Measurements from ENCODE around the gene ALK.

GRCh38 chr2:29755233-29755632 is 166.2 kb downstream of the ALK start:
- TF ChIP-seq, protein P1, sequence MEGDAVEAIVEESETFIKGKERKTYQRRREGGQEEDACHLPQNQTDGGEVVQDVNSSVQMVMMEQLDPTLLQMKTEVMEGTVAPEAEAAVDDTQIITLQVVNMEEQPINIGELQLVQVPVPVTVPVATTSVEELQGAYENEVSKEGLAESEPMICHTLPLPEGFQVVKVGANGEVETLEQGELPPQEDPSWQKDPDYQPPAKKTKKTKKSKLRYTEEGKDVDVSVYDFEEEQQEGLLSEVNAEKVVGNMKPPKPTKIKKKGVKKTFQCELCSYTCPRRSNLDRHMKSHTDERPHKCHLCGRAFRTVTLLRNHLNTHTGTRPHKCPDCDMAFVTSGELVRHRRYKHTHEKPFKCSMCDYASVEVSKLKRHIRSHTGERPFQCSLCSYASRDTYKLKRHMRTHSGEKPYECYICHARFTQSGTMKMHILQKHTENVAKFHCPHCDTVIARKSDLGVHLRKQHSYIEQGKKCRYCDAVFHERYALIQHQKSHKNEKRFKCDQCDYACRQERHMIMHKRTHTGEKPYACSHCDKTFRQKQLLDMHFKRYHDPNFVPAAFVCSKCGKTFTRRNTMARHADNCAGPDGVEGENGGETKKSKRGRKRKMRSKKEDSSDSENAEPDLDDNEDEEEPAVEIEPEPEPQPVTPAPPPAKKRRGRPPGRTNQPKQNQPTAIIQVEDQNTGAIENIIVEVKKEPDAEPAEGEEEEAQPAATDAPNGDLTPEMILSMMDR (conservative IDR thresholded peaks at IDR 0.05), result no peak
- no peak for TF ChIP-seq ZFX (IDR thresholded peaks at IDR 0.05)
